HCT116 (cell line): Measurements from ENCODE around the gene DOCK1.

Experiments
- ATF3 ChIP-seq: IDR thresholded peaks from 2 replicates; pipeline ENCODE4 v1.6.1; 2012
- EZH2 ChIP-seq: fragments of 200-600 bp; sonication (generic); IDR thresholded peaks from 2 replicates; pipeline ENCODE4 v1.6.1; 2017; ENCODE audit warnings: antibody characterized with exemption, mixed run types
- EZH2phosphoT487 ChIP-seq: fragments of 200-600 bp; IDR thresholded peaks from 2 replicates; pipeline ENCODE4 v1.6.1; 2018; ENCODE audit warnings: antibody characterized with exemption, borderline replicate concordance
- JUND ChIP-seq: IDR thresholded peaks from 2 replicates; pipeline ENCODE4 v1.6.1; 2012
- POLR2AphosphoS5 ChIP-seq: IDR thresholded peaks from 2 replicates; pipeline ENCODE4 v1.6.1; 2011; ENCODE audit warnings: mild to moderate bottlenecking, low read depth, low read length, moderate library complexity
- RAD21 ChIP-seq: IDR thresholded peaks from 2 replicates; pipeline ENCODE4 v1.6.1; 2012; ENCODE audit warnings: low read depth, mild to moderate bottlenecking
- SIN3A ChIP-seq: IDR thresholded peaks from 2 replicates; pipeline ENCODE4 v1.6.1; 2012; ENCODE audit warnings: low read depth
- SRF ChIP-seq: IDR thresholded peaks from 2 replicates; pipeline ENCODE4 v1.6.1; 2012; ENCODE audit warnings: low read depth
- TCF7L2 ChIP-seq: IDR thresholded peaks from 2 replicates; pipeline ENCODE4 v1.7.0; 2011; ENCODE audit warnings: borderline replicate concordance, inconsistent platforms; ENCODE audit not compliant: insufficient read depth, insufficient read length; ENCODE audit errors: extremely low read depth
- YY1 ChIP-seq: IDR thresholded peaks from 2 replicates; pipeline ENCODE4 v1.6.1; 2011; ENCODE audit warnings: low read length, low read depth, moderate library complexity, mild to moderate bottlenecking; ENCODE audit not compliant: insufficient replicate concordance; ENCODE audit errors: extremely low read depth
- ZNF274 ChIP-seq: fragments of 200-500 bp; sonication (Bioruptor generic); IDR thresholded peaks from 2 replicates; pipeline ENCODE4 v1.6.1; 2014; ENCODE audit warnings: mild to moderate bottlenecking, low read depth, low read length, inconsistent platforms
- TF ChIP-seq, protein P1 (sequence below), 3 experiments: fragments of 200-600 bp in 1 of 3; sonication (generic) in 1 of 3; IDR thresholded peaks in 2 of 3; conservative IDR thresholded peaks in 1 of 3; 2 replicates each; pipeline ENCODE4 v1.5.1; 2012 to 2017; ENCODE audit warnings: low read depth in 2 of 3, low read length in 2 of 3, antibody characterized with exemption in 1 of 3, borderline replicate concordance in 1 of 3, control low read depth in 1 of 3, mild to moderate bottlenecking in 1 of 3, mixed read lengths in 1 of 3, mixed run types in 1 of 3, moderate library complexity in 1 of 3; ENCODE audit not compliant: insufficient read depth in 1 of 3
- TF ChIP-seq, protein P2 (sequence below): IDR thresholded peaks from 2 replicates; pipeline ENCODE4 v1.6.1; 2012
- TF ChIP-seq, protein P3 (sequence below): IDR thresholded peaks from 2 replicates; pipeline ENCODE4 v1.6.1; 2012; ENCODE audit warnings: low read depth

GRCh38 chr10:127427926-127428325, 522.7 kb downstream of the DOCK1 start:
- TF ChIP-seq, protein P1, sequence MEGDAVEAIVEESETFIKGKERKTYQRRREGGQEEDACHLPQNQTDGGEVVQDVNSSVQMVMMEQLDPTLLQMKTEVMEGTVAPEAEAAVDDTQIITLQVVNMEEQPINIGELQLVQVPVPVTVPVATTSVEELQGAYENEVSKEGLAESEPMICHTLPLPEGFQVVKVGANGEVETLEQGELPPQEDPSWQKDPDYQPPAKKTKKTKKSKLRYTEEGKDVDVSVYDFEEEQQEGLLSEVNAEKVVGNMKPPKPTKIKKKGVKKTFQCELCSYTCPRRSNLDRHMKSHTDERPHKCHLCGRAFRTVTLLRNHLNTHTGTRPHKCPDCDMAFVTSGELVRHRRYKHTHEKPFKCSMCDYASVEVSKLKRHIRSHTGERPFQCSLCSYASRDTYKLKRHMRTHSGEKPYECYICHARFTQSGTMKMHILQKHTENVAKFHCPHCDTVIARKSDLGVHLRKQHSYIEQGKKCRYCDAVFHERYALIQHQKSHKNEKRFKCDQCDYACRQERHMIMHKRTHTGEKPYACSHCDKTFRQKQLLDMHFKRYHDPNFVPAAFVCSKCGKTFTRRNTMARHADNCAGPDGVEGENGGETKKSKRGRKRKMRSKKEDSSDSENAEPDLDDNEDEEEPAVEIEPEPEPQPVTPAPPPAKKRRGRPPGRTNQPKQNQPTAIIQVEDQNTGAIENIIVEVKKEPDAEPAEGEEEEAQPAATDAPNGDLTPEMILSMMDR (IDR thresholded peaks at IDR 0.05 in 2 of 3, conservative IDR thresholded peaks at IDR 0.05 in 1 of 3; ENCODE audit: borderline replicate concordance in 1 of 3, insufficient read depth in 1 of 3, low read depth in 2 of 3, low read length in 2 of 3), result no peak
- TF ChIP-seq YY1 (no peak), EZH2 (no peak), ZNF274 (no peak), RAD21 (no peak), SIN3A (no peak), SRF (no peak), EZH2phosphoT487 (no peak), JUND (no peak), TCF7L2 (no peak), POLR2AphosphoS5 (no peak), ATF3 (no peak)
- TF ChIP-seq, protein P2, sequence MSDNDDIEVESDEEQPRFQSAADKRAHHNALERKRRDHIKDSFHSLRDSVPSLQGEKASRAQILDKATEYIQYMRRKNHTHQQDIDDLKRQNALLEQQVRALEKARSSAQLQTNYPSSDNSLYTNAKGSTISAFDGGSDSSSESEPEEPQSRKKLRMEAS, result no peak
- TF ChIP-seq, protein P3, sequence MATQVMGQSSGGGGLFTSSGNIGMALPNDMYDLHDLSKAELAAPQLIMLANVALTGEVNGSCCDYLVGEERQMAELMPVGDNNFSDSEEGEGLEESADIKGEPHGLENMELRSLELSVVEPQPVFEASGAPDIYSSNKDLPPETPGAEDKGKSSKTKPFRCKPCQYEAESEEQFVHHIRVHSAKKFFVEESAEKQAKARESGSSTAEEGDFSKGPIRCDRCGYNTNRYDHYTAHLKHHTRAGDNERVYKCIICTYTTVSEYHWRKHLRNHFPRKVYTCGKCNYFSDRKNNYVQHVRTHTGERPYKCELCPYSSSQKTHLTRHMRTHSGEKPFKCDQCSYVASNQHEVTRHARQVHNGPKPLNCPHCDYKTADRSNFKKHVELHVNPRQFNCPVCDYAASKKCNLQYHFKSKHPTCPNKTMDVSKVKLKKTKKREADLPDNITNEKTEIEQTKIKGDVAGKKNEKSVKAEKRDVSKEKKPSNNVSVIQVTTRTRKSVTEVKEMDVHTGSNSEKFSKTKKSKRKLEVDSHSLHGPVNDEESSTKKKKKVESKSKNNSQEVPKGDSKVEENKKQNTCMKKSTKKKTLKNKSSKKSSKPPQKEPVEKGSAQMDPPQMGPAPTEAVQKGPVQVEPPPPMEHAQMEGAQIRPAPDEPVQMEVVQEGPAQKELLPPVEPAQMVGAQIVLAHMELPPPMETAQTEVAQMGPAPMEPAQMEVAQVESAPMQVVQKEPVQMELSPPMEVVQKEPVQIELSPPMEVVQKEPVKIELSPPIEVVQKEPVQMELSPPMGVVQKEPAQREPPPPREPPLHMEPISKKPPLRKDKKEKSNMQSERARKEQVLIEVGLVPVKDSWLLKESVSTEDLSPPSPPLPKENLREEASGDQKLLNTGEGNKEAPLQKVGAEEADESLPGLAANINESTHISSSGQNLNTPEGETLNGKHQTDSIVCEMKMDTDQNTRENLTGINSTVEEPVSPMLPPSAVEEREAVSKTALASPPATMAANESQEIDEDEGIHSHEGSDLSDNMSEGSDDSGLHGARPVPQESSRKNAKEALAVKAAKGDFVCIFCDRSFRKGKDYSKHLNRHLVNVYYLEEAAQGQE, result no peak
